ENCODE measurements around the gene CSNK2B.

- no peak for TF ChIP-seq CTCF (IDR thresholded peaks at IDR 0.05)
- TF ChIP-seq EZH2phosphoT487 (IDR thresholded peaks at IDR 0.05) = no peak
Observed at GRCh38 chr6:31702405-31702818, 36.5 kb downstream of the CSNK2B start.
